HG03571 (cell line): Measurements from ENCODE around the gene CPLX1.

Experiments
- ATAC-seq: cut with Tn5 transposase; IDR thresholded peaks from one replicate; pipeline ENCODE4 v1.9.1; 2021; ENCODE audit not compliant: unreplicated experiment

CPLX1 gene

DNA sequence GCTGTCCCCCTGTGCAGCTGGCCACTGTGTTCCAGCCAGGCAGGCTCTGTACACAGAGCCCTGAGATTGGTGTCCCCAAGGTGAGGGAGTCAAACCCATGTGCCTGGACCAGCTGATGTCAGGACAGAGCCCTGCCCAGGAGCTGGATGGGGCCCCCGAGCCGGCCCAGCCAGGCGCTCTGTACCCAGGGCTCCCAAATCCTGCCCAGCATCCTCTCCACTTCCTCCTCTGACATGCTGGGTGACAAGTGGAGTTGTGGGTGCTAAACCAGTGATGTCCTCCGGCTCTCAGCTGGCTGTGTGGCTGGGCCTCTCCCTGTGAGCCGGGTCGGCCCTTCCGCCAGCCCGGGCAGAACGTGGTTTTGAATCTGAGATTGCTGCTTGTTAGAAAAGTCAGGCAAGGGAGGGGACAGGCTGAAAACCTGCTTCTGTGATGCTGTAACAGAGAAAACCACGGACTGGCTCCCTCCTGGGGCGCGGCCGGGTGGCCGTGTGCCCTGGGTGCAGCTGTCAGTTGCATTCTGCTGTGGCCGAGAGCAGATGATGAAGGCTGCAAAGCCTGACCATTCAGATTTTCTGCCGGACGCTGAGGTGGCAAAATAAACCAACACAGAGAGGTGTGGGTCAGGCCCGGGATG, 7.9 kb upstream of the CPLX1 start:
- ATAC-seq = no peak

- no peak for ATAC-seq
Observed at GRCh38 chr4:833156-833555, 7.2 kb upstream of the CPLX1 start.

DNA sequence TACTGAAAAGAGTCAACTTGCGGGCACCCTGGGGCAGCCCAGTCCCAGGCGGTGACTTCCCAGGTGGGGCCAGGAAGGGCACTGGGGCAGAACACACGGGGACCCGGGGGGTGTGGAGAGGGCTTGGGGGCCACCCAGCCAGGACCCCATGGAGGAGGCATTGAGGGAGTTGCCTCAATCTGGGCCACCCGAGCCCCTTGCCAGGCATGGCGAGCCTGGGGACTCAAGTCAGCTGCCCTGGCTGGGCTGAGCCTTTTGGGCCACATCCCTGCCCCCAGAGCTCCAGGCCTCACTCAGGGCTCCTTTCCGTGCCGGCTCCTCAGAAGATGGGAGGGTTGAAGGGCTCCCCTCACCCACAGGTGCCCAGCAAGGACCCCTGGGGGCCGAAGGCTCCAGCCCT, 6.6 kb upstream of the CPLX1 start:
- no peak for ATAC-seq

DNA sequence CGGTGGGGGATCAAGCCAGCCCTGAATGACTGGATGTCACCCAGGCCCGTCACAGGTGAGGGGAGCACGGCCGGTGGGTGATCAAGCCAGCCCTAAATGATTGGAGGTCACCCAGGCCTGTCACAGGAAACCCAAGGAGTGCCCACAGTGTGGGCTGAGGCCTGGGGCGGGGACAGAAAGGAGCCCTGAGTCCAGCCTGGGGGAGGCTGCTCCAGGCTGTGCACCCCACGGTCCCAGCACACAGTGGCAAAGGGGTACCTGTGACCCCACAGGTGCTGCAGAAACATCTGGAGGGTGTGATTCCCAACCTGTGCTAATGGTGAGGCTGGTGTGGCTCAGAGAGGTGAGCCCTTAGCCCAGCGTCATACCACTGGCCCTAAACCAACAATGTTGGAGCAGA, 6.2 kb upstream of the CPLX1 start:
- no peak for ATAC-seq

DNA sequence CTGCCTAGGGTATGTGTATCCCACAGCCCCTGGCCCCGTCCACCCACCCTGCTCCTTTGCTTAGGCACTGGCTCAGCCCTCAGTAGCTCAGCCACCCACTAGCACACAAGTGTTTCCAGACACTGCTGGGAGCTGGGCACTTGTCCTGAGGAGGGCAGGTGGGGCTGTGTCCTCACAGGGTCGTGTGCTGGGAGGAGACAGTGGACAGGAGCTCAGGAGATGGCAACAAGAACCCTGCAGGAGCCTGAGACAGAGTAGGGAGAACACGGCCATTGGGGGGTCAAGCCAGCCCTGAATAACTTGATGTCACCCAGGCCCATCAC, 5.5 kb upstream of the CPLX1 start:
- no peak for ATAC-seq

DNA sequence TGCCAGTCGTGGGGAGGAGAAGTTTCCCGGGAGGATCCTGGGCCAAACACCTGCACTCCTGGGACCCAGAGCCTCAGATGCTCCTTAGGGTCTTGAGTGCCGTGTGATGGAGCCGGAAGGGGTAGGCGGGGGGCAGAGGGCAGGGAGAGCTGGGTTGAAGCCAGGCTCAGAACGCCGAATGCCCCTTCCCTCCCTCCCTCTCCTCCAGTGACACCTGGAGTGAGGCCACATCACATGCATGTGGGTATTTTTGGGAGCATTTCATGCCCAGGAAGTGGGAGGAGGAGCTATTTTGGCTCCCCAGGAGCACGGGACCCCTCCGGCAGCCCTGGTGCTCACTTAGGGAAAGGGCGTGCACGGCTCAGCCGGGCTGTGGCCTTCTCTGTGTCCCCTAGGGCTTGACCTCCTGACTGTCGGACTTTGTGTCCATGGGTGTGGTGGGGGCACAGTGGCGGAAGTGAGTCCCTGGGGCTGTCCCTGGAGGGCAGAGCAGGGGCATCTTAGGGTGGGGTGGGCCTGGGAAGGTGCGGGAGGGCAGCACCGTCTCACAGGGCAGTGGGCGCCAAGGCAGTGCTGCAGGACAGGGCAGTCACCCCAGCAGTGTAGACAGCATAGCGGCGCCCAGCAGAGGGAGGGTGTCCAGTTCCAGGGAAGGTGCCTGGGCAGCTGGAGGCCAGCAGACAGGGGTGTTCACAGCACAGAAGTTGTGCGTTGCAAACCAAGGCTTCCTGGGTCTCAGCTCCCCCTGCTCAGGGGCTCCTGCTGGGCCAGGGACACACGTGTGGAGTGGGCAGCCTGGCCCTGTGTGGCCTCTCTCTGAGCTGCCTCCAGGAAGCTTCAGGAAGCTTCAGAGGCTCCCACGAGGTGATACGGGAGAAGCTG, 4.9 kb upstream of the CPLX1 start:
- ATAC-seq = no peak

DNA sequence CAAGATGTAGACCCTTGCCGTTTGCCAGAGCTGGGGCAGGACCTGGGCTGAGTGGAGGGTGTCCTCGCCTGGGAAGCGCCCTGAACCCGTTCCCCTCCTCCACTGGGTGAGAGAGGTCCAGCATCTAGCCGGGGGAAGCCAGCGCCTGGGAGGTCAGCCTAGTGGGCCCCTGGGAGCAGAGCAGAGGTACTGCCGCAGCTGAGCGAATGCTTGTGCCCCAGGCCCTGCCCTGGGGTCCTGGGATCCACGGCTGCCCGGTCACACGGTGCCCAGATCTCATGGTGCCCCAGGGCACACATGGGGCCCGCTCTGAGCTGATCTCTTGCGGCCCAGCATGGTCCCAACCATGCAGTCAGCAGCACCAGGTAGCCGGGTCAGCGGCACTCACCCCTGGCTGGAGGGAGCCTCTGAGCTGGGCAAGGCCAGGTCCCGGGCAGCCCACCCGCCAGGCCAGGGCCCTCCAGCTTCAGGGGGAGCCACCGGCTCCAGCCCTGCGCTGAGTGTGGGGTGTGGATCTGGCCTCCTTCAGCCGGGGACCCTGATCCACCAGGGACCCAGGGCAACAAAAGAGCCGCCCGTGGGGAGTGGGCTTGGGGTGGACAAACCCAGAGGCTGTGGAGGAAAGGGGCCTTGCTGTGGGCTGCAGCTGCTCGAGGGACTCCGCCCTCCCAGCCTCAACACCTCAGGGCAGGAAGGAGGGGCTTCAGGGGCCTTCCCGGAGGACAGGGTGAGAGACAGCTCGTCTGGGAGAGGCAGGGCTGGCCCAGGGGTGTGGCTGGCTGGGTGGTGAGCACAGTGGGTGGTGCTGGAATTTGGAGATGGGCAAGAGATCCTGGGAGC, 4.1 kb upstream of the CPLX1 start:
- no peak for ATAC-seq

GRCh38 chr4:829291-829690, 3.4 kb upstream of the CPLX1 start:
- ATAC-seq = no peak

DNA sequence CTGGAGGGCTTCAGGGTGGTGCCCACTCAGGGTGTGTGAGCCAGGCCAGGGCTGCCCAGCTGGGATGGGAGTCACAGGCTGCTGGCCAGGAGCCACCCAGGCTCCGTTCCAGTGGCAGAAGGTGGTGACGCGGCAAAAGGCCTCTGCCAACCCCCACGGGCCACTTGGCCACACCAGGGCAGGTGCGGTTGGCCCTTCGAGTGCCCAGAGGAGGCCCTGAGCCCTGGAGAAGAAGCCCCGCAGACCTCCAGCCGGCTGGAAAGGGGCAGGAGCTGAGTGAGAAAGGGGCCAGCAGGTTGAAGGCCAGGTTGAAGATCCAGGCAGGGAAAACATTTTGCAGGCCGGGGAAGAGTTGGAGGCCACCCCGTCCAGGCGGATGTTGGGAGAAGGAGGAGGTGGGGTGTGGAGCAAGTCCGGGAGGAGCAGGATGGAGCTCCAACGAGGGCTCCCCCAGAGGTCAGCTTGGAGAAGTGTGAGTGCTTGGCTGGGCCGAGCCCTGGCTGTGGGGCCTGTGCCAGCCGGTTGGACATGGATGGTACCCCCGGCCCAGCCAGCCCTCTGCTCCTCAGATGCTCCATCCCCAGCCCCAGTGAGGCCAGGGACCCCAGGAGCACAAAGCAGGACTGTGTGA, 2.8 kb upstream of the CPLX1 start:
- ATAC-seq = no peak

- ATAC-seq = no peak
Observed at GRCh38 chr4:827209-828081, 1.5 kb upstream of the CPLX1 start.

- ATAC-seq = no peak
Observed at GRCh38 chr4:826508-827208, 729 bp upstream of the CPLX1 start.

DNA sequence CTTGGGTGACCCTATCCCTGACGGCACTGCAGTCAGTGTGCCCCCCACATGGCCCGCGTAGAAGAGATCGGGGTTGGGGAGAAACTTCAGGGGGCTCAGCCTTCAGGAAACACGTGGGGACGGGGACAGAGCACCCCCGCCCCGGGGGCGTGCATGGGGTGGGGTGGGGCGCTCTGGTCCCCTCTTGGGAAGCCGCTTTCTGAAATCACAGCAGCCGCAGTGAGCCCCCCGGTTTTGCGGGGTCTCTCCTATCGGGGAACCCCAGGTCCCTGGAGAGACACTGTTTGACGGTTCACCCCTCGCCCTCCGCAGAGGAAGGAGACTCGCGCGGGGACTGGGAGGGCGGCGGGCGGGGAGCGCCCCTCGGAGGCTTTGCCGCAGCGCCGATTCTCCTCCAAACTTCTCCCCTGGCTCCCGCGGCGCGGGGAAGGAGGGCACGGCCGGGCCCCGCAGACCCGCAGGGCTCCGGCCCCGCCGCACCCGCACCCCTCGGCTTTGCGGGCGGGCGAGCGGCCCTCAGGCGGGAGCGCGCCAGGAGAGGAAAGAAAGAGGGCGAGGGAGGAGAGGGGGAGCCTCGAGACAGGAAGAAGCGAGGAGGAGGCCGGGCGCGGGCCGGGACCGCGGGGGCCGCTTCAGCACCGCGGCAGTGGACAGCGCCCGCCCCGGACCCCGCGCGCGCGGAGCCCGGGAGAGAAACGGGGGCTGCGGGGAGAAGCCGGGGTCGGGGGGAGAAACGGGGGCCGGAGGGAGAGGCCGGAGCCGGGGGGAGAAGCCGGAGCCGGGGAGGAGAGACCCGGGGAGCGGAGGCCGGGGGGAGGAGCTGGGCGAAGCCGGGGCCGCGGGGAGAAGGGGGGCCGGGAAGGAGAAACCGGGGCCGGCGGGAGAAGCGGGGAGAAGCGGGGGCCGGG, 612 bp downstream of the CPLX1 start:
- ATAC-seq = no peak

GRCh38 chr4:824461-825062, 1.4 kb downstream of the CPLX1 start:
- no peak for ATAC-seq

DNA sequence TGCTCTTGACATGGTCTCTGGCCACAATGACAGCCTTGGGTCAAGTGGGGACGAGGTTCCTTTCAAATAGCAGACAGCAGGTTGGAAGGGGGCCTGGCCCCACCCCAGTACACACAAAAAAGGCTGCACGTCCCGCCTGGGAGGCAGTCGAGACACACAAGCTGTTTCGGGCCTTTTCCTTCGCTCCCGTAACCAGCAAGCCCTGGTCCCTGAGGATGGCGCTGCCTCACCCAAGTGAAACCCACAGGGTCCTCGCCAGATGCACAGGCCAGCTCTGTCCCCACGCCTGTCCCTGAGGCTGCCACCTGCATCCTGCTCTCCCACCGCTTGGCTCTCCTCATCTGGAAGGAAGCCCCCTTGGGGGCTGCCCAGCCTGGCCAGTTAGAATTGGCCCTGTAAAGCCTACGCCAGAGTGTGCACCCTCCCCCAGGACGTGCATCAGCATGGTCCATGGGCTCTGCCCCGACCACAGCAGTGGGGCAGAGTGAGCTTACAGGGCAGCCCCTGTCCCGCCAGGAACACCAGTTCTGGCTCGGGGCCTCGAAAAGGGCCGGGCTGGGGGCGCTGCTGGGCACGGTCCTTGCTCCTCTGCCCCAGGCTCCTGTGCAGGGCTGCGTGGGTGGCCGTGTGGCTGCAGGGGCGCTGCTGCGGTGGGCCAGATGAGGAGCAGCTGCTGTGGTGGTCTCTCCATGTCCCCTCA, 2.0 kb downstream of the CPLX1 start:
- no peak for ATAC-seq

GRCh38 chr4:823176-823760, 2.7 kb downstream of the CPLX1 start:
- no peak for ATAC-seq

GRCh38 chr4:822361-823175, 3.4 kb downstream of the CPLX1 start:
- no peak for ATAC-seq

GRCh38 chr4:821631-822030, 4.3 kb downstream of the CPLX1 start:
- no peak for ATAC-seq
